ENCODE measurements around the gene STXBP6. TPM values are rescaled to one million over a fixed set of nuclear protein-coding genes. Genes with fewer than 3 reads are reported as not detected.

The STXBP6 gene
- total and polyA plus RNA-seq, 2 experiments from 2014 or later = 19.7 to 29.0 TPM

DNA sequence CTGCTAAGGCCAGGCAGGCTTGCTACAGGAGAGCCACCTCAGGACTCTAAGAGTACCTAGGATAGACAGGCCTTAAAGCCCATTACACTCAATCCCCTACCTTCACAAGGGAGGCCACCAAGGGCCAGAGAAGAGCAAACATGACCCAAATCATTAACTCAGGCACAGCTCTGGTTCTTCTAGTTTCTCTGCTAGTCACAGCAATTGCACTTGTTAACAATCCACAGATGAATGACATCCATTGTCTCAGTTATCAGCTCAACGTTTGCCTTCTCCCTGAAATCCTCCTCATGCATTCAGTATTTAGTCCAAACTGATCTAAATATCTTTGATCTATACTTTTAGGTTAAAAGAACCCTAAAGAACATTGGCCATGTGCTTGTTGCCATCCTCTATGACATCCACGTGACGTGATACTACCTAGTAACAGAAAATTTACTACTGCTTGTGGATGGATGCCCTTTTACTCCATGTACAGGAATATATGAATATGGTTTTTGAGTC is 164.5 kb downstream of the STXBP6 start:
- no peaks in the 10 kb centered on the region for H3K27me3 Mint-ChIP-seq (ENCODE audit: insufficient read depth, low read depth, poor library complexity)
- TF ChIP-seq STAT1 (IDR thresholded peaks at IDR 0.05; ENCODE audit: unreplicated experiment) (no peak), ZNF114 (CRISPR knock-in tag; IDR thresholded peaks at IDR 0.05) (no peak), POLR2AphosphoS5 (IDR thresholded peaks at IDR 0.05; ENCODE audit: low read depth) (no peak), EZH2phosphoT487 (IDR thresholded peaks at IDR 0.05; ENCODE audit: unreplicated experiment) (no peak), CREB1 (CRISPR knock-in tag; IDR thresholded peaks at IDR 0.05; ENCODE audit: low read depth) (no peak), ZNF331 (CRISPR knock-in tag; IDR thresholded peaks at IDR 0.05; ENCODE audit: low read depth) (no peak), JUNB (IDR thresholded peaks at IDR 0.05; ENCODE audit: unreplicated experiment) (no peak), EZH2 (IDR thresholded peaks at IDR 0.05; ENCODE audit: low read depth, unreplicated experiment) (no peak)
- TF ChIP-seq, protein P1, sequence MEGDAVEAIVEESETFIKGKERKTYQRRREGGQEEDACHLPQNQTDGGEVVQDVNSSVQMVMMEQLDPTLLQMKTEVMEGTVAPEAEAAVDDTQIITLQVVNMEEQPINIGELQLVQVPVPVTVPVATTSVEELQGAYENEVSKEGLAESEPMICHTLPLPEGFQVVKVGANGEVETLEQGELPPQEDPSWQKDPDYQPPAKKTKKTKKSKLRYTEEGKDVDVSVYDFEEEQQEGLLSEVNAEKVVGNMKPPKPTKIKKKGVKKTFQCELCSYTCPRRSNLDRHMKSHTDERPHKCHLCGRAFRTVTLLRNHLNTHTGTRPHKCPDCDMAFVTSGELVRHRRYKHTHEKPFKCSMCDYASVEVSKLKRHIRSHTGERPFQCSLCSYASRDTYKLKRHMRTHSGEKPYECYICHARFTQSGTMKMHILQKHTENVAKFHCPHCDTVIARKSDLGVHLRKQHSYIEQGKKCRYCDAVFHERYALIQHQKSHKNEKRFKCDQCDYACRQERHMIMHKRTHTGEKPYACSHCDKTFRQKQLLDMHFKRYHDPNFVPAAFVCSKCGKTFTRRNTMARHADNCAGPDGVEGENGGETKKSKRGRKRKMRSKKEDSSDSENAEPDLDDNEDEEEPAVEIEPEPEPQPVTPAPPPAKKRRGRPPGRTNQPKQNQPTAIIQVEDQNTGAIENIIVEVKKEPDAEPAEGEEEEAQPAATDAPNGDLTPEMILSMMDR (conservative IDR thresholded peaks at IDR 0.05; ENCODE audit: low read depth in 2 of 2) = no peak
- TF ChIP-seq, protein P2, sequence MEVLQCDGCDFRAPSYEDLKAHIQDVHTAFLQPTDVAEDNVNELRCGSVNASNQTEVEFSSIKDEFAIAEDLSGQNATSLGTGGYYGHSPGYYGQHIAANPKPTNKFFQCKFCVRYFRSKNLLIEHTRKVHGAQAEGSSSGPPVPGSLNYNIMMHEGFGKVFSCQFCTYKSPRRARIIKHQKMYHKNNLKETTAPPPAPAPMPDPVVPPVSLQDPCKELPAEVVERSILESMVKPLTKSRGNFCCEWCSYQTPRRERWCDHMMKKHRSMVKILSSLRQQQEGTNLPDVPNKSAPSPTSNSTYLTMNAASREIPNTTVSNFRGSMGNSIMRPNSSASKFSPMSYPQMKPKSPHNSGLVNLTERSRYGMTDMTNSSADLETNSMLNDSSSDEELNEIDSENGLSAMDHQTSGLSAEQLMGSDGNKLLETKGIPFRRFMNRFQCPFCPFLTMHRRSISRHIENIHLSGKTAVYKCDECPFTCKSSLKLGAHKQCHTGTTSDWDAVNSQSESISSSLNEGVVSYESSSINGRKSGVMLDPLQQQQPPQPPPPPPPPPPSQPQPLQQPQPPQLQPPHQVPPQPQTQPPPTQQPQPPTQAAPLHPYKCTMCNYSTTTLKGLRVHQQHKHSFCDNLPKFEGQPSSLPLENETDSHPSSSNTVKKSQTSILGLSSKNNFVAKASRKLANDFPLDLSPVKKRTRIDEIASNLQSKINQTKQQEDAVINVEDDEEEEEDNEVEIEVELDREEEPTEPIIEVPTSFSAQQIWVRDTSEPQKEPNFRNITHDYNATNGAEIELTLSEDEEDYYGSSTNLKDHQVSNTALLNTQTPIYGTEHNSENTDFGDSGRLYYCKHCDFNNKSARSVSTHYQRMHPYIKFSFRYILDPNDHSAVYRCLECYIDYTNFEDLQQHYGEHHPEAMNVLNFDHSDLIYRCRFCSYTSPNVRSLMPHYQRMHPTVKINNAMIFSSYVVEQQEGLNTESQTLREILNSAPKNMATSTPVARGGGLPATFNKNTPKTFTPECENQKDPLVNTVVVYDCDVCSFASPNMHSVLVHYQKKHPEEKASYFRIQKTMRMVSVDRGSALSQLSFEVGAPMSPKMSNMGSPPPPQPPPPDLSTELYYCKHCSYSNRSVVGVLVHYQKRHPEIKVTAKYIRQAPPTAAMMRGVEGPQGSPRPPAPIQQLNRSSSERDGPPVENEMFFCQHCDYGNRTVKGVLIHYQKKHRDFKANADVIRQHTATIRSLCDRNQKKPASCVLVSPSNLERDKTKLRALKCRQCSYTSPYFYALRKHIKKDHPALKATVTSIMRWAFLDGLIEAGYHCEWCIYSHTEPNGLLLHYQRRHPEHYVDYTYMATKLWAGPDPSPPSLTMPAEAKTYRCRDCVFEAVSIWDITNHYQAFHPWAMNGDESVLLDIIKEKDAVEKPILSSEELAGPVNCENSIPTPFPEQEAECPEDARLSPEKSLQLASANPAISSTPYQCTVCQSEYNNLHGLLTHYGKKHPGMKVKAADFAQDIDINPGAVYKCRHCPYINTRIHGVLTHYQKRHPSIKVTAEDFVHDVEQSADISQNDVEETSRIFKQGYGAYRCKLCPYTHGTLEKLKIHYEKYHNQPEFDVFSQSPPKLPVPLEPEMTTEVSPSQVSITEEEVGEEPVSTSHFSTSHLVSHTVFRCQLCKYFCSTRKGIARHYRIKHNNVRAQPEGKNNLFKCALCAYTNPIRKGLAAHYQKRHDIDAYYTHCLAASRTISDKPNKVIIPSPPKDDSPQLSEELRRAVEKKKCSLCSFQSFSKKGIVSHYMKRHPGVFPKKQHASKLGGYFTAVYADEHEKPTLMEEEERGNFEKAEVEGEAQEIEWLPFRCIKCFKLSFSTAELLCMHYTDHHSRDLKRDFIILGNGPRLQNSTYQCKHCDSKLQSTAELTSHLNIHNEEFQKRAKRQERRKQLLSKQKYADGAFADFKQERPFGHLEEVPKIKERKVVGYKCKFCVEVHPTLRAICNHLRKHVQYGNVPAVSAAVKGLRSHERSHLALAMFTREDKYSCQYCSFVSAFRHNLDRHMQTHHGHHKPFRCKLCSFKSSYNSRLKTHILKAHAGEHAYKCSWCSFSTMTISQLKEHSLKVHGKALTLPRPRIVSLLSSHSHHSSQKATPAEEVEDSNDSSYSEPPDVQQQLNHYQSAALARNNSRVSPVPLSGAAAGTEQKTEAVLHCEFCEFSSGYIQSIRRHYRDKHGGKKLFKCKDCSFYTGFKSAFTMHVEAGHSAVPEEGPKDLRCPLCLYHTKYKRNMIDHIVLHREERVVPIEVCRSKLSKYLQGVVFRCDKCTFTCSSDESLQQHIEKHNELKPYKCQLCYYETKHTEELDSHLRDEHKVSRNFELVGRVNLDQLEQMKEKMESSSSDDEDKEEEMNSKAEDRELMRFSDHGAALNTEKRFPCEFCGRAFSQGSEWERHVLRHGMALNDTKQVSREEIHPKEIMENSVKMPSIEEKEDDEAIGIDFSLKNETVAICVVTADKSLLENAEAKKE (CRISPR knock-in tag; IDR thresholded peaks at IDR 0.05) = no peak
- TF ChIP-seq, protein P3, sequence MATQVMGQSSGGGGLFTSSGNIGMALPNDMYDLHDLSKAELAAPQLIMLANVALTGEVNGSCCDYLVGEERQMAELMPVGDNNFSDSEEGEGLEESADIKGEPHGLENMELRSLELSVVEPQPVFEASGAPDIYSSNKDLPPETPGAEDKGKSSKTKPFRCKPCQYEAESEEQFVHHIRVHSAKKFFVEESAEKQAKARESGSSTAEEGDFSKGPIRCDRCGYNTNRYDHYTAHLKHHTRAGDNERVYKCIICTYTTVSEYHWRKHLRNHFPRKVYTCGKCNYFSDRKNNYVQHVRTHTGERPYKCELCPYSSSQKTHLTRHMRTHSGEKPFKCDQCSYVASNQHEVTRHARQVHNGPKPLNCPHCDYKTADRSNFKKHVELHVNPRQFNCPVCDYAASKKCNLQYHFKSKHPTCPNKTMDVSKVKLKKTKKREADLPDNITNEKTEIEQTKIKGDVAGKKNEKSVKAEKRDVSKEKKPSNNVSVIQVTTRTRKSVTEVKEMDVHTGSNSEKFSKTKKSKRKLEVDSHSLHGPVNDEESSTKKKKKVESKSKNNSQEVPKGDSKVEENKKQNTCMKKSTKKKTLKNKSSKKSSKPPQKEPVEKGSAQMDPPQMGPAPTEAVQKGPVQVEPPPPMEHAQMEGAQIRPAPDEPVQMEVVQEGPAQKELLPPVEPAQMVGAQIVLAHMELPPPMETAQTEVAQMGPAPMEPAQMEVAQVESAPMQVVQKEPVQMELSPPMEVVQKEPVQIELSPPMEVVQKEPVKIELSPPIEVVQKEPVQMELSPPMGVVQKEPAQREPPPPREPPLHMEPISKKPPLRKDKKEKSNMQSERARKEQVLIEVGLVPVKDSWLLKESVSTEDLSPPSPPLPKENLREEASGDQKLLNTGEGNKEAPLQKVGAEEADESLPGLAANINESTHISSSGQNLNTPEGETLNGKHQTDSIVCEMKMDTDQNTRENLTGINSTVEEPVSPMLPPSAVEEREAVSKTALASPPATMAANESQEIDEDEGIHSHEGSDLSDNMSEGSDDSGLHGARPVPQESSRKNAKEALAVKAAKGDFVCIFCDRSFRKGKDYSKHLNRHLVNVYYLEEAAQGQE (IDR thresholded peaks at IDR 0.05; ENCODE audit: unreplicated experiment) = no peak
- Histone ChIP-seq H3K27ac (ENCODE audit: low read depth) (no peak overlapping the region), H3F3A (replicated peaks; ENCODE audit: low read depth) (no peaks in the 10 kb centered on the region), H3K79me2 (replicated peaks; ENCODE audit: insufficient read depth) (no peaks in the 10 kb centered on the region), H3K27me3 (ENCODE audit: insufficient read depth) (no peaks in the 10 kb centered on the region), H3K4me1 (ENCODE audit: insufficient read depth) (peaks cover 7% of the 10 kb centered on the region; the same call in 1 of the 2 replicates), H4K20me1 (replicated peaks; ENCODE audit: insufficient read depth) (no peaks in the 10 kb centered on the region), H2AFZ (no peak overlapping the region), H3K4me3 (no peak overlapping the region), H3K4me2 (no peak overlapping the region), H3K9me2 (ENCODE audit: insufficient read depth) (no peaks in the 10 kb centered on the region; the same call in 1 of the 2 replicates), H3K36me3 (ENCODE audit: insufficient read depth) (no peaks in the 10 kb centered on the region)
- peaks cover 6% of the 10 kb centered on the region for H3K9me3 Mint-ChIP-seq
- no peaks in the 10 kb centered on the region; the same call in 2 of the 3 replicates for H3K36me3 Mint-ChIP-seq (ENCODE audit: low read depth)
- DNase-seq (ENCODE audit: low spot score) = no peak
- no peak for ATAC-seq
- H3K4me3 Mint-ChIP-seq = no peak overlapping the region
- peaks cover 8% of the 10 kb centered on the region; the same call in 2 of the 3 replicates for H3K4me1 Mint-ChIP-seq
- H3K27ac Mint-ChIP-seq = no peak overlapping the region

All from GM23338 (cell line).